Stimulated activated CD4-positive, alpha-beta T cell treated with anti-CD3 and anti-CD28 coated beads, Interleukin-12 subunit alpha, Interleukin-12 subunit beta, amount 100 ng/mL, for 4 hours (primary cell): ENCODE results near the gene TNS3.

Experiments
- DNase-seq: peaks from one replicate; pipeline ENCODE4 v3.0.0-alpha.2; 2020

Gene TNS3

DNA sequence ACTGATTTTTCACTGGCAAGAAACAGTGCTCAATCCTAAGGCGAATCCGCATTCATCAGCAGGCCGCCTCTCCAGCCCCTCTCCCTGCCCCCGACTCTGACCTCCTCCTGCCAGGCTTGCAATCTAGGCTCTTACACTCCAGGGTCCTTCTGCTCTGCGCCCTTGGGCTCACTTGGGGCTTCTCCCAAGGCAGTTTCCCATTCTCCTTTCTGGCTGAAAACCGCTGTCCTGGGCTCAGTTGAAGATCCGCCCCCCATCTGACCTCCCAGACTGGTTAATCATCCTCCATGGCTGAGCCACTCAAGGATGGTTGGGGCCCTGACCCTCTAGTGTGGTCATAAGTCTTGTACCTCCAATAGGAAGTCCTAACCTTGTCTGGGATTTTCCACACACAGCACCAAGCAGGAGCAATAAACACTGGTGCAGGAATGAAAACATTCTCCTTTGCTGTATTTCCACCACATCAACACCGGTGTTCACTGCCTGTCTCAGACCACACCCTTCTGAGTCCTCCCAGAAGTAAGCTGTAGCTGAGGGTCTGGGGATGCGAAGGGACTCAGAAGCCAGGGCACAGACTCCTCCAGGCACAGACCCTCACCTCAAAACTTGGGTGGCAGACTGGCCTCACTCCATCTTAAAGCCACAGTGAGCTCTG, 42.4 kb downstream of the TNS3 start:
- DNase-seq = no peak

DNA sequence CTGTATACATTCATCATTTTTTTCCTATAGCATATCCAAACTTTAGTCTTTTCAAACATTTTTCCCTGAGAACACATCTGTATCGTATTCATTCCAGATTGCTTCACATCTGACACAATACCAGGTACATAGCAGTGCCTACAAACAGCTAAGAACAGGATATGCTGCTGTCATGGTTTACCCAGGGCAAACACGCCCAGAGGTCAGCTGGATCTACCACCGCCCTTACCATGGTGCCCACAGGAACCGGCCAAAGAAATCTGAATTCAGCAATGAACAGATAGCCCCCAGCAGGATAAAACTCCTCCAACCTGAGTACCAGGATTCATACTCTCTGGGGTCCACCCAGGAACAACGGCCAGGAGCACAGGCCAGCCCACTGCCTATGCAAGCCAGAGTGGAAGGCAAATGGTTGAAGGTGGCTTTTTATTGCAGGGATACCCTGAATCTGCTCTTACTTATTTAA, 43.0 kb downstream of the TNS3 start:
- no peak for DNase-seq

DNA sequence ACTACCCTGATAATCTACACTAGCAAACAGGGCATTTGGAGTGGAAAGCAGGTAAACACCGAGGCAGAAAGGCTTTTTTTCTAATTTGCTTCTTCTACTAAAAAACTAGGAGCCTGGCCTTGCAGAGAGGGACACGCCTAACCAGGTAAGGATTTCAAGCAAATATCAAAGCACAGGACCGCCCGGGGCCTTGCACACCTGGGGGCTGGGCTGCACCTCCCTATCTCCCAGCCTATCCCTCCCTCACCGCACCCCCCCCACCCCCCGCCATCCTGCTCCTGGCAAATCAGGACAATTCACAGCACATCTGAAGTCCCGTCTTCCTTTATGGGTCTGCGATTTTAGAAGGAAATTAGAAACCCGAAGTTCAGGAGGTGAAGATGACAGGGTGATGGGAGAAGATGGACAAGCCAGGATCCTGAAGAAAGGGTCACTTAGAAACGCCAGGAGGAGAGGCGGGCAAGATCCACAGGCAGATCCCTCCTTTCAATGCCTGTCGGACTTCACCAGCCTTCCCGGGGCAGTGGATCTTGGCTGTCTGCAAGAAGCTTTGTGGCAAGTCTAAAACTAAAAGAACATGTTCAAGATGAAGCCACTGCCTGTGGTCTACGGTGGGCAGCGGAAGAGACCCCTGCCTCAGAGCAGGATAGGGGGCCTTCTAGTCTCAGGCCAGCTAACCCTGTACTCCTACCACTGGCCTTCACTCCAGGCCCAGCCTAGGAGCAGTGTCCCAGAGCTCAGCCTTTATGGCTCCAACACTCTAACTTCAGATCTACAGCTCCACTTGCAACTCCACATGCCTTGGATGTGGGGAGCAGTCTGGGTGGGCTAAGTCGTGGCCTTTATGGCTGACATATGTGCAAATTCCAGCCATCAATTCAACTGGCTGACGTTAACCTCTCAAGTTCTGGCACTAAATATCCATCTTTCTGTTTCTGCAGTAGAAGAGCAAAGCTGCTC, 43.9 kb downstream of the TNS3 start:
- DNase-seq = no peak

DNA sequence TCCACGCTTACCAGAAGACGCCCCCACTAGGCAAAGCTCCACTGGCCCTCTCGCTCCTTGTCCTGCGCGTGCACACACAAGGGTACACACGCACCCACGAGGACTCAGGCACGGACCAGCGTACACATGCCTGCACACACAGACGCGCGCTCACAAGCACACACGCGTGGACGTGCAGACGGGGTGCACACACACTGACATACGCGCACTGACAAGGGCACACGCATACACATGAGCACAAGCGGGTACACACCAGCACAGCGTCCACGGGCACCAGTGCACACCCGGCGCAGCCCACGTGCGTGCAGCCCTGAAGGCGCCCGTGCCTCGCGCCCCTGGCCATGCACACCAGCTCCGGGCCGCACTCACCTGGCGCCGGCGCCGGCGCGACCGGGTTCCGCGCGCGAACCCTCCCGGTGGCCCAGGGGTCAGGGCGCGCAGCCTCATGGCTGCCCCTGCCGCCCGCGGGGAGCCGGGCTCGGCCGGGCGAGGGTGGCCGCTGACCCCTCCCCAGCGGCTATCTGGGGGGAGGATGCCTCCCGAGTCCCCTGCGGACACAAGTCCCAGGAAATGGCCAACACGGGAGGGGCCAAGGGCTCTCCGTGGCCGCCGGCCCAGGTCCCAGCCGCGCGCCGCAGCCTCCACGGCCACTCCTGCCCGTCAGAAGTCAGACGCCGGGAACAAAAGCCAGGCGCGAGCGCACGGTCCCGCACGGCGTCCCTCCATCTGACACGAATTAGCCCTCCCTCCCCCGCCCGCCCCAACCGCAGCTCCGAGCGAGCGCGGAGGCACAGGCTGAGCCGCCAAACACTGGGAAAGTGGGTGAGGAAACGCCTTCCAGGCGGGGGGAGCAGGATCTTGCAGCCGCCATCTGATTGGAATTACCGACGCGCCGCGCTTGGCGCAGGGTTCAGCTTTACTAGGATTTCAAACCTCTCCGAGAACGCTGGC, 45.0 kb downstream of the TNS3 start:
- DNase-seq = no peak

DNA sequence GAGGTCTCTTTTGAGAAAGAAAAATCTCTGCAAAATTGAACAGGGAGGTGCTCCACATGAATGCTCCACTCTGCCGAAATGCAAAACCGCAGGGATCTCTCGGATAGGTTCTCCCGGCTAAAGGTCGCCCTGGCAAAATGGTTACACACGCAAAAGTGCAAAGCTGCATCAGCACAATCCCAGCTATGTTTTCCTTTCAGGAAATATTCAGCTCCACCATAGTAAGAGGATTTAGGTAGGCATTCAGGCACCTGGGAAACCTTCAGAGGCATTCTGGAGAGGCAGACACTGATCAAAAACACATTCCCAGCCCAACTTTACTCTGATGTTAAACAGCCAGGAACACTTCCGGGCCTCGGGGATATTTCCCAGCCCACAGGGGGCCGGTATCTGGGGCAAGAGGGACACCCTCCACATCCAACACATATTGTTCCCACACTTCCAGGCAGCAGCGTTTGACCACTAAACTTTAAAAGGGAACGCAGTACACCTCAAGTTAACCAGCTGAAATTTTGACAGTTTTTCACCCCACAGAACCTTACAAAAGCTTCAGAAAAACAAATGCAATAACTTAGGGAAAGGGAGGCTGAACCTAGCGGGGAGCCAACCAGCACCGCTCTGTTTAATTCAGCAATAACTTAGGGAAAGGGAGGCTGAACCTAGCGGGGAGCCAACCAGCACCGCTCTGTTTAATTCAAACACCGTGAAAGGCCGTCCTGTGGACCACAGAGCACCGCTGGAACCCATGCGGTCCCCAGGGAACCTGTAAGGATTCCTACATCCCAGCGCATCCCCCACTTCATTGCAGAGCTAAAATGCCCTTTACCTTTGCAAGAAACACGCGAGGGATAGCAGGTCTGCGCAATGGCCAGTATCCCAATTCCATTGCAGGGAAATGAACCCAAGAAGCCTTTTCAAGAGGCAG, 45.9 kb downstream of the TNS3 start:
- DNase-seq = no peak

DNA sequence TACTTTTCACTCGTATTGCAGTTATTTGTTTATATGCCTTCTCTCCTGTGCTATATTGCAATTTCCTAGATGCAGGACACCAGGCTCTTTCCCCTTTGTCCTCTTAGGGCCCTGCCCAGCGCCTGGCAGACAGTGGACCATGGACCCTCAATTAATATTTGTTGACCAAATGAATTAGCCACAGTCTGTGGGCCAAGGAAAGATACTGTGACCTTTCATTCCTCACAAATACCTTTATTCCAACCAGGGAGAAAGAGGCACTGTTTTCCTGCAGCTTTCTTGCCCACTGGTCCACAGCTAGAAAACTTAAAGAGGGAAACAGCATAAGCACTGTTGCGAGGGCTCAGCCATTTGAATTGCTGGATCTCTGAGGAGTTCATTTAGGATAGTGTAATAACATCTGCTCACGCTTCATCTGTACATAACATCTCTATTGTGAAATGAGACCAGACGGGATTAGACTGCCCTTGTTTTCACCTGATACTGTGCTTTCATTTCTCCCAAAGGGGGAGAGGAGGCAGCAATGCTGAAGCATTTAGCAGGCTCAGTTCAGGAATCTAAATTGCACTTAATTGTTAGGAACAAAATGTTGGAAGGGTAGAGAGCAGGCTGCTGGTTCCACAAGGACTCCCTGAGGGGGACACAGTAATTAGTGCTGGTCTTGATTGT, 46.7 kb downstream of the TNS3 start:
- DNase-seq = no peak

DNA sequence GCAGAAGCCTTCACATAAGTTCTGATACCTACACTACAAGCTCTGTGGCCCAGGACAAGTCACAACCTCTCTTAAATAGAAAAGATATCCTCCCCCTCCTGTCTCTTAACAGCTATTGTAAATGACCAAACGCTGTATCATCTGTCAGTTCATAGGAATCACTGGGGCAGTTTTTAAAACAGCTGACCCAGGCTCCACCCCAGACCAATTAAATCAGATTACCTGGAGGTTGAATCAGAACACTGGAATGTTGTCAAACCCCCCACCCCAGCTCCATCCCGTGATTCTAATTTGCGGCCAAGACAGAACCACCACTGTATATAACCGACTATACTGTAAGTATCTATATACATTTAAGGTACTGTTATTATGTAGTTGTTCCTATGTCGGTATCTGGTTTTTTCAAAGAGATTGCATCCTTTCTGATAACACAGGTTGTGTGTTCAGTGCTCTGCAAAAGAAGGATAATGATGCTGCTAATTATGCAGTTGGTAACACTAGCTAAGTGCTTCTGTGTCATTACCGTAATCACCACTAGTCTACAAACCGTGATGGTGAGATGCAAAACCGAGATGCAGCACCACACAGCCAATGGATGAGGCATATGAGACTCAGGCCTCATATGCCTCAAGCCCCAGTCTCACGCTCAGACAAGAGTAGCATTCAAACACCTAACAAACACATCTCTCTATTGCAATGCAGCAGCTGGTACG, 47.4 kb downstream of the TNS3 start:
- no peak for DNase-seq

DNA sequence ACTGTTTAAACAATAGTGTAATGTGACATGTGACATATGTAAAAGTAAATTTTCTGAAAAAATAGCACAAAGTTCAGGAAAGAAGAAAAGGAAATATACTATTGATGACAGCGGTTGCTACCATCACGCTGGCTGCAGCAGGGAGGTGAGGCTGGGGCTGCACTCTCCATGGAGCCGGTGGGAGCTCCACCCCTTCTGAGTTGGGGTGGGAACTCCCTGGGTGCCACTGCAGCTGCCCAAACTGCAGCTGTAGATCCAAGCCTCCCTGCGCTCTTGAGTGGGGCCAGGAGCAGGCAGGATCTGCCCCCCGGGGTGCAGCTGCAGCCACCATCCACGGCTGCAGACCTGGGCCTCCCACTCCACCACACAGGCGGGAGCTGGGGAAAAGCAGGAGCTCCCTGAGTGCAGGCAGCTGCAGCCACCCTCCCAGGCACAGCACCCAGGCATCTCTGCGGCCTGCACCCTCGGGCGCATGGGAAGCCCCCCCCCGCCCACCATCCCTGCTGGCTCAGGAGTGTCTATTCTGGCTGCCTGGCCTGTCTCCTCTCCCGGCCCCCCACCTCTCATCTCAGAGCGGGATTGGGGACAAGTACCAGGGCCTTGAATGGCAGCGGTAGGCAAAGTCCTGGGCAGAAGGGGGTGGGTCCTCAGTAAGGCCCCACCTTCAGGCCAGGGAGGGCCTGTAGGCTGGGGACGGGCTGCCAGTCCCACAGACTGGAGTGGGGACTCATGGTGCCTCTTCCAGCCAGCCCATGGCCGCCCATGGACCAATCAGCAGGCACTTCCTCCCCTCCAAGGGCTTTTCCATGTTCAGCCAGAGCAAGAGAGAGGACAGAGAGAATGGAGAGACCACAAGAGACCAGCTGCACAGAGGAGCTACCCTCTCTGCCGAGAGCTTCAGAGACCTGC, 50.1 kb downstream of the TNS3 start:
- no peak for DNase-seq

DNA sequence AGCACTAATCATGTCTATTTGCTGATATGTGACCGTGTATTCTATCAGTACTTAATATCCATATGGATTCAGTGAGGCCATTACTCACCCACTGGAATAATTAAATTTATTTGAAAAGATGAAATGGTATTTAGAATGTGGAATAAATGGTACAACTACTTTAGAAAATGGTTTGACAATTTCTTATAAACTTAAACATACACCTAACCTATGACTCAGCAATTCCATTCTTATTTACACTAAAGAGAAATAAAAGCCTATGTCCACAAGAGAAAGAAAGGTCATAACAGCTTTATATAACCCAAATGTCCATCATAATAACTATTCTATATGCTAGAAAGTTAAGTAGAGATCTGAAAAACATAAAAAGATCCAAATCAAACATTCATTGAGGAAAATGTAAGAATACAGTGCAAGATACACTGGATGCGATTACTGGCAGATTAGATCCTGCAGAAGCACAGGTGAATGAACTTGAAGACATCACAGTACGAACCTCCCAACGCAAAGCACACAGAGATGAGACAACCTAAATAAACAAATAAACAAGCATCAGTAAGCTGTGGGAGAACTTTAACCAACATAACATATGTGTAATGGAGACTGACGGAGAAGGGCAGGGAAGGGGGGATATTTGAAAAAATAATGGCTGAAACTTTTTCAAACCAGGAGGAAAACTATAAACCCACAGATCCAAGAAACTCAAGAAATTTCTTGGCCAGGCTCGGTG, 51.9 kb downstream of the TNS3 start:
- DNase-seq = no peak

DNA sequence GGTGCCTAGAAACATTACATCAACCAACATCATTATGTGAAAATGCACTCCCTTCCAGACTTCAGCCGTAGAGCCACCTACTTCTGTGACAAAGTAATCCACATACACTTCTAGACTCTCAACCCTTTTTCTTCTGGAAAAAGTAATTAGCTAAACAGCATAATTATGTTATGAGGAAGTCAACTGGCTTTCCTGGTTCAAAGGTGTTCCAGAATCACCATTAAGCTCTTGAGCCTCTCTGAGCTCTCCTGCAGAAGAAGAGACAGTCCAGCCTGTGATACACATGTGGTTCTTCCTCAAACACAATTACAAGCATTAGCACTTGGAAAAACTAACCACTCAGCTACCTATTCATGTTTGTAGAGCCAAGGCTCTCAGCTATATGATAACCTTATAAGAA, 52.5 kb downstream of the TNS3 start:
- DNase-seq = no peak

DNA sequence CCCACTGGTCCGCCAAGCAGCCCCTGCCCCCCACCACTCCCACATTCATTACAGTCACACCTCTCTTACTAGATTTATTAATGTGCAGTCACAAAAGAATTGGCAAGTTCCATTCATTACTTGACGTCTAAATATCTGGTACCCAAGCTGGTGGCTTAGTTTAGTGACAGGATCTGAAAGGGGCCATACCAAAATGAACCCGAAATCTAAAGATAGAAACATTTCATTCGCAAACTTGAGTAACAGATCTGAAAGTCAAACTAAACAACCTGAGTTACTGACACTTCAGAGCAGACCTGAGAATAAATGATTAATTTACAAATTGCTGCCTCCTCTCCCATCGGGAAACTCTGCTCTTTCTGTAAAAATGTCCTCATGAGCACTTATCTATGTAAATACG, 53.4 kb downstream of the TNS3 start:
- no peak for DNase-seq

DNA sequence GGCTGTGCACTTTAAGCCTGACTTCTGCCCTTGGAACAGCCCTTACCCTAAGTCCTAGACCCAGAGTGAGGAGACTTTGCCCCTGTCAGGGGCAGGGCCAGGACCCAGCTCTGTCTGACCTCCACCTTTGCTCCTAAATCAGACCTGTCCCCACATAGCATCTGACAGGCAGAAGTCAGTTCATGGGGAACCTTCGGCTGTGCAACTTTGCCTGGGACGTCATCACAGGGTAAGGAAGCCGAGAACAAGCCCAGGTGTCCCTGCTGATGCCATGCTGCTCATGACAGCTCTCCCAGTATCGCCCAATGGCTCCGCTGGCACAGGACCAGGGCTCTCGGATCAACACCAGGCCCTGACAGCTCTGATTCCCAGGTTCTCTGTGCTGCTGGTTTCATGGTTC, 55.4 kb downstream of the TNS3 start:
- no peak for DNase-seq

DNA sequence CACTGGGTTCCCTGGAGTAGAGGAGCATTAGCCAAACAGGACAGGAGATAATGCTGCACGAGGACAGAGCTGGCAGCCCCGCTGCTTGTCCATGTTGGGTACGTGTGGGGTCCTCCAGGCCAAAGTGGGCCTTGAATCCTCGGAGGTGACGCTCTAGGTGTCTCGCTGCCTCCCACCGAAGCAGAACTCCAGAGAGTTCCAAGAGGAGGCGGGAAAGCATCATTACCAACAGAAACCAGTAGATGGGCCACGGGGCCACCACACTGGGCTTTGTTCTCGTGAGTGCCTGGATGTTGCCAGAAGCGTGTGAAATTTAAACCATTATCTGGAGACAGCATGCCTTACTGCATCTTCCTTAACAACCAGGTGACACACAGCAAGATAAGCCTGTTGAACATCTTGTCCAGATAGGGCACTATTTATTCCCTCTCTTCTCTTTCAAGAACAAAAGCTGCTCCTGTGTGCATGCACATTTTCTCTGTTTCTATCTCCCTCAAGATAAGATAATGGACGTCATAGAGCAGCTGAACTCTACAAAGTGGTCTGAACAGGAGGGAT, 56.8 kb downstream of the TNS3 start:
- DNase-seq = no peak

DNA sequence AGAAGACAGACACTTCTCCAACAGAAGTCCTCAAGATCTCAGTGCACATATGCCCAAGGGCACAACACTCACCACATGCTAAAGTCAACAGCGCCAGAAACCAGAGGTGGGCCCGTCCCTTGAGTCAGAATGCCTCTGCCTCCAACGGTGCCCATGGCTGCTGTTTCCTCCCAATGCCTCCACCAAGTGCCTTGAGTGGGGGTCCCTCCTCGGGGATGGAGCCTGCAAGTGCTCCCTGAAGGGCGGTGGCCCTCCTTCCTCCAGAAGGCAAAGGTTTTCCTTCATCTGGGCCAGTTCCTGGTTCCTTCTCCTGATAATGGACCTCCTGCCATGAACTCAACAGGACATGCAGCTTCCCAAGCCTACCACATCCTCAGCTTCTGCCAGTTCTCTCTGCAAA, 58.5 kb downstream of the TNS3 start:
- DNase-seq = no peak

DNA sequence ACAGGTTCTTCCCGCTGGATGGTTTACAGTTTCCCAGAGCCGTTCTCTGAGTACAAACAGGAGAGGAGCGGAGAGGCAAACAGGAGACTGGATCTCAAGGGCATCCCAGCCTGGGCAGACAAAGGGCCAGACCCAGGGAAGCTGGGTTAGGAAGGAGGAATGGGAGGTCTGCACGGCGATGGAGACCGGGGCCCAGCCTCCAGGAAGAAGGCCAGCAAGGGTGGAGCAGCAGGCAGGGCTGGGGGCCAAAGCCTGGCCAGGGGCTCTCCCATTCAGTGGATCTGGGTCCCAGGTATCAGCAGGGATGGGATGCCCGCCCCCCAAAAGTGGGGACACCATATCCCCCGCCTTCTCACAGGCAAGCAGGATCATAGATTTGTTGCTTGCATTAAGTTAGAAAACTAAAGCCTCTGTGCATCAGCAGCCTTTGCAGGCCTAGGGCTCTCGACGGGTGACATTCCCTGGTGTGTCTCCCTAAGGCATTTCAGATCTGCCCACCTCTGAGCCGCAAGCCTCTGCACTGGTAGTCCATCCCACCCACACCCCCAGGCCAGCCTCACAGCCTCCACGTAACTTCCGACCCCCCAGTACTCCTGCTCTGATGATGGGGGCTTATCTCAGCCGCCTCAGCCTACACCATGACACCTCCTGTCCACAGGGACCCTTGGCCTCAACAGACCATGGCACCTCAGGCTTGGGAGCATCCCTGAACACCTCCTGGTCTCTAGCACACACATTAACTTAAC, 59.9 kb downstream of the TNS3 start:
- DNase-seq = no peak

DNA sequence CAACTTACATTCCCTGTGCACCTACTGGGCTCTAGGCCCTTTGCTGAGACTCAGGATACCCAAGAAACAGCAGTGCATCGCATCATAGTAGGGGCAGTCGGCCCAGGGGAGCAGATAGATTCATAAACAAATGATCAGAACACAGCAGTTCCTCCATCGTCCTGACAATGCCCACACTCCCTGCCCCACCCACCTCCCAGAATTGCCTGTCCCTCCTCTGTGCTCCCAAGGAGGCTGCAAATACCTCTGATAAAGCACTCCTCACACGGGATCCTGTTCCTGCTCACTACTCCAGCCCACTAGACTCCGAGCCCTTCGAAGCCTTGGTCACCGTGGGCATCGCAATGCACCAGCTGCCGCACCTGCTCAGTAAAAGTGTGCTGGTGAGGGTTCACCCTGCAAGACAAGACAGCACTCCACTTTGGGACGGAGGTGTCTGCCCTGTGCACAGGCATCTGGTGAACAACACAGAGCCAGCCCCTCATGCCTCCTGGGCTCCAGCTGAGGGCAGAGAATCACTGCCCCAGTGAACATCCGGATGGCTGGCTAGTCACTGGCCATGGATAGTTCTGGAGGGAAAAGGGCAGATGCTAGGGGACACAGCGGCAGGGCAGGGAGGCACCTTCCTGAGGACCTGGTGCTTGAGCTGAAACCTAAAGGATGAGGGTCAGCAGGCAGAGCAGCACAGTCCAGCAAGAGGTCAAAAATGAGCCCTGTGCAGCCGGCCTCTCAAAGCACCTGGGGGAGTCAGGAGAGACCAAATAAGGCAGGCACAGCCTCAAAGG, 60.7 kb downstream of the TNS3 start:
- no peak for DNase-seq

DNA sequence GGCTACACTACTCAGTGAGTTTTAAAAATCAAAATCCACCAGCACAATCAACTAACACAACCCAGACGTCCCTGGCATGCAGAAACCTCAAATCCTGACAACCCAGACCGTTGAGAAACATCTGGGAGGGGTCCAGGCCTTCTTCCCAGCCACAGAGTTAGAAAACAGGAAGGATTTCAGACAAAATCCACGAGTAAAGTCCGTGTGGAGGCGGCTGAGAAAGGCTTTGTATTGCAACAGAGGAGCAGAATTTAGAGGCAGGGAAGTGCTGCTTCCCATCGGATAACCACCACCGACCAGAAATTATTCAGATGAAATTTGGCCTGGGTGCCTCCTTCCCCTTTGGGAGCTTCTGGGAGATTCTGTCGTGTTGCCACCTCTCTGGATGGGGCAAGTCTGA, 61.5 kb downstream of the TNS3 start:
- no peak for DNase-seq
